ENCODE results near the gene CPNE6. TPM values are rescaled to one million over a fixed set of nuclear protein-coding genes. Genes with fewer than 3 reads are reported as not detected.

The CPNE6 gene
- total RNA-seq, 1 experiment from 2014 or later: not detected

DNA sequence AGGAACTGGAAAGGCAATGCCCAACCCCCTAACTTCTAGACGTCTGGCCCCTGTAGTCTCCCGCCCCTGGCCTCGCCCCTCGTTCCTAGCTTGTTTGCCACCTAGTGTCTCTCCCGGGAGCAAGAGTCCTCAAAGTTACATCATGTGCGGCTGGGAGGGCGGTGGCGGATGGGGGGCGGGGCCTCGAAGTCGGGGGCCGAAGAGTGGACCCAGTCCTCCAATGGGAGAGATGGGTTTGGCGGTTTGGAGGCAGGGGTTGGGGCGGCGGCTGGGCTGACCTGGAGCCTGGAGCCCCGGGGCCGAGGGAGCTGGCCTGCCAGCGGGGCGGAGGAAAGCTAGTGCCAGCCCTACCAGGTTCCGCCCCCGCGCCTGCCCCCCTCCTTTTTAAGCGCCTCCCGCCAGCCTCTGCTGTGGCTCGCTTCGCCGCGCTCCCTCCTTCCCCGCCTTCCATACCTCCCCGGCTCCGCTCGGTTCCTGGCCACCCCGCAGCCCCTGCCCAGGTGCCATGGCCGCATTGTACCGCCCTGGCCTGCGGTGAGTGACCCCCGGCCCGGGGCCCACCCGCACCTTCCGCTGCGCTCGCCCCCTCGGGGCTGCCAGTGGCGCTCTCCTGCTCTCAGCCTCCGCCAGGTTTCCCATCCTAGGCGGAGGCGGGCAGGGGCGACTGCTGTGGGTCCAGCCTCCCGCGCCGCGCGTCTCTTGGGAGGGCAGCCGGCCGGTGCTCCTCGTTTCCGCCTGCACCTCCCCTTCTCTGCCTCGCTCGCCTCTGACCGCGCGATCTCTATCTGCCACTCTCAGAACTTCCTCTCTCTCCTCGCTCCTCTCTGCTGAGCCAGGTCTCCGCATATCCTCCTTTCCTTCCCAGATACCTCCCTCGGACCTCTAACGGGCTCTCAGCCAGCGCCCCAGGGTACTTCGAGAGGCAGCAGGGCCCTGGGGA is 22.8 kb downstream of the CPNE6 start, which contains the start of gene PCK2:
Gene PCK2, plus strand, starts transcription at position 411 of the 940 bp plus-strand sequence. Its CDS starts 95 bp downstream, at position 506.
- CTCF ChIA-PET: interaction anchor here (0.6 to 1.2 kb wide), 6 partner anchors 15 to 984 kb away, joined by 3 to 15 read pairs (median 7); partner anchors contain the start of gene IRF9

DNA sequence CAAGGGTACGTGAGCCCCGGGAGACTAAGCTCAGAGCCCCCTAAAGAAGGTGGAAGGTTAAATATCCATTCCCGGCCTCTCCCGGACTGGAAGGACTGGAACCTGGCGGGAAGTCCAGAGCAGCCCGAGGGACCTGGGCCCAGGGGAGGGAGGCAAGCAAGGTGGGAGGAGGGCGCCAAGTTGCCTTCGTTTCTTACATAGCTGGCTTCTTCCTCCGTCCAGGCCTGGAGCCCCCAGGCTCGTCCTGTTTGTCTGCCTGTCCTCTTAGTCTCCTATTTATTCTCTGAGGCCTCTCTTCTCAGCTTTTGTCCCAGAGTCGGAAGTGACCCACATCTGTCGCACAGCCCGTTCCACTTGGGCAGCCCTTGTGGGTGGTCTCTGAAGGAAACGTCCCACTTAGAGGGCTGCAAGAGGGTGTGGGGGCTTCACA is 23.5 kb downstream of the CPNE6 start:
- H3K27me3 ChIP-seq (ENCODE audit: low read length): no peaks in the 10 kb centered on the region
- no peaks in the 10 kb centered on the region for H3K36me3 ChIP-seq (ENCODE audit: low read depth, low read length)
- TF ChIP-seq, protein P1, sequence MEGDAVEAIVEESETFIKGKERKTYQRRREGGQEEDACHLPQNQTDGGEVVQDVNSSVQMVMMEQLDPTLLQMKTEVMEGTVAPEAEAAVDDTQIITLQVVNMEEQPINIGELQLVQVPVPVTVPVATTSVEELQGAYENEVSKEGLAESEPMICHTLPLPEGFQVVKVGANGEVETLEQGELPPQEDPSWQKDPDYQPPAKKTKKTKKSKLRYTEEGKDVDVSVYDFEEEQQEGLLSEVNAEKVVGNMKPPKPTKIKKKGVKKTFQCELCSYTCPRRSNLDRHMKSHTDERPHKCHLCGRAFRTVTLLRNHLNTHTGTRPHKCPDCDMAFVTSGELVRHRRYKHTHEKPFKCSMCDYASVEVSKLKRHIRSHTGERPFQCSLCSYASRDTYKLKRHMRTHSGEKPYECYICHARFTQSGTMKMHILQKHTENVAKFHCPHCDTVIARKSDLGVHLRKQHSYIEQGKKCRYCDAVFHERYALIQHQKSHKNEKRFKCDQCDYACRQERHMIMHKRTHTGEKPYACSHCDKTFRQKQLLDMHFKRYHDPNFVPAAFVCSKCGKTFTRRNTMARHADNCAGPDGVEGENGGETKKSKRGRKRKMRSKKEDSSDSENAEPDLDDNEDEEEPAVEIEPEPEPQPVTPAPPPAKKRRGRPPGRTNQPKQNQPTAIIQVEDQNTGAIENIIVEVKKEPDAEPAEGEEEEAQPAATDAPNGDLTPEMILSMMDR (conservative IDR thresholded peaks at IDR 0.05; ENCODE audit: low read depth, low read length): no peak
- TF ChIP-seq EZH2 (IDR thresholded peaks at IDR 0.05; ENCODE audit: low read length, unreplicated experiment): no peak
- no peak for TF ChIP-seq EZH2phosphoT487 (IDR thresholded peaks at IDR 0.05; ENCODE audit: borderline replicate concordance, low read length)
- H3K79me2 ChIP-seq (ENCODE audit: low read length): peaks cover 8% of the 10 kb centered on the region; the same call in 1 of the 2 replicates
- DNase-seq (no peak), ATAC-seq (peak; percentile 1; the same call in 1 of the 2 replicates)
- BruUV-seq (replicated peaks): no TSS peak
- intact Hi-C loops (cut with micrococcal nuclease): loop anchor here (1.0 to 2.0 kb wide), 2 partner anchors 13 to 46 kb away; partner anchors contain the start of gene EMC9
- H3K9me2 ChIP-seq (replicated peaks; ENCODE audit: low read length): no peaks in the 10 kb centered on the region
- ChIA-PET CTCF (interaction anchor here (1.4 kb wide), 1 partner anchor 14 kb away, joined by 4 read pairs; no protein-coding TSS in a partner anchor), POLR2A (ENCODE audit: unreplicated experiment) (interaction anchor here (0.6 kb wide), 1 partner anchor 20 kb away, joined by 3 read pairs; the partner anchor contains the start of genes DCAF11 and NRL)
- H4K20me1 ChIP-seq (ENCODE audit: low read length): no peaks in the 10 kb centered on the region
- H2AFZ ChIP-seq (ENCODE audit: low read length): peak overlapping the region; percentile 97
- peak overlapping the region; percentile 23; the same call in 1 of the 2 replicates for H3K27ac ChIP-seq (ENCODE audit: low read length)
- no peaks in the 10 kb centered on the region for H3F3A ChIP-seq (ENCODE audit: low read length, unreplicated experiment)
- peak overlapping the region; percentile 83 for H3K4me3 ChIP-seq (ENCODE audit: low read length)
- peak overlapping the region; percentile 79 for H3K9ac ChIP-seq (ENCODE audit: low read length)
- H3K4me2 ChIP-seq (ENCODE audit: low read length): peak overlapping the region; percentile 93
- H3K9me3 ChIP-seq (ENCODE audit: low read length): no peaks in the 10 kb centered on the region
- peaks cover 9% of the 10 kb centered on the region for H3K4me1 ChIP-seq (ENCODE audit: insufficient read depth, low read length)

More for the DNA sequence above, 22.8 kb downstream of the CPNE6 start, which contains the start of gene PCK2:
- peaks cover 9% of the 10 kb centered on the region for H3K4me1 ChIP-seq (ENCODE audit: insufficient read depth, low read length)
- BruUV-seq (replicated peaks): TSS peak; percentile 49
- DNase-seq: peak; percentile 84
- ATAC-seq: peak; percentile 88
- H3K9me2 ChIP-seq (replicated peaks; ENCODE audit: low read length): no peaks in the 10 kb centered on the region
- no peaks in the 10 kb centered on the region for H4K20me1 ChIP-seq (ENCODE audit: low read length)
- POLR2A ChIA-PET (ENCODE audit: unreplicated experiment): interaction anchor here (0.6 to 1.1 kb wide), 11 partner anchors 17 to 999 kb away, joined by 3 to 26 read pairs (median 5); partner anchors contain the start of genes ACIN1, C14orf119, DCAF11 and EMC9
- H3K9me3 ChIP-seq (ENCODE audit: low read length): no peaks in the 10 kb centered on the region
- TF ChIP-seq, protein P1 (conservative IDR thresholded peaks at IDR 0.05; ENCODE audit: low read depth, low read length): no peak
- TF ChIP-seq EZH2phosphoT487 (IDR thresholded peaks at IDR 0.05; ENCODE audit: borderline replicate concordance, low read length) (no peak), EZH2 (IDR thresholded peaks at IDR 0.05; ENCODE audit: low read length, unreplicated experiment) (no peak)
- H3K27ac ChIP-seq (ENCODE audit: low read length): peak within 1 kb of the TSS; percentile 23
- no peaks in the 10 kb centered on the region for H3K36me3 ChIP-seq (ENCODE audit: low read depth, low read length)
- no peaks in the 10 kb centered on the region for H3F3A ChIP-seq (ENCODE audit: low read length, unreplicated experiment)
- peak within 1 kb of the TSS; percentile 97 for H2AFZ ChIP-seq (ENCODE audit: low read length)
- intact Hi-C loops (cut with micrococcal nuclease): loop anchor here (1.0 to 2.0 kb wide), 2 partner anchors 14 to 47 kb away; partner anchors contain the start of gene EMC9
- H3K27me3 ChIP-seq (ENCODE audit: low read length): no peaks in the 10 kb centered on the region
- H3K4me3 ChIP-seq (ENCODE audit: low read length): peak within 1 kb of the TSS; percentile 83
- peaks cover 8% of the 10 kb centered on the region; the same call in 1 of the 2 replicates for H3K79me2 ChIP-seq (ENCODE audit: low read length)
- H3K4me2 ChIP-seq (ENCODE audit: low read length): peak within 1 kb of the TSS; percentile 93
- H3K9ac ChIP-seq (ENCODE audit: low read length): peak within 1 kb of the TSS; percentile 79

Data from PC-3 (cell line).